Amygdala (tissue), 56 donors: ENCODE measurements around the gene PTP4A2.
A peak's percentile ranks its signal among the peaks of the same experiment; 100 is the strongest.

Experiments used
- DNase-seq, 56 donors: peaks; one replicate each; lab custom pipeline; 2025; lab: John Stamatoyannopoulos, UW

PTP4A2 gene

GRCh38 chr1:31938184-31938975 is at the start of gene PTP4A2:
Gene PTP4A2 (minus strand): TSS chr1:31938368. CDS start chr1:31919065, 19,303 bp downstream.
- peak in 55 of 56 donors; percentile 50 to 95 (median 87) for DNase-seq

DNA sequence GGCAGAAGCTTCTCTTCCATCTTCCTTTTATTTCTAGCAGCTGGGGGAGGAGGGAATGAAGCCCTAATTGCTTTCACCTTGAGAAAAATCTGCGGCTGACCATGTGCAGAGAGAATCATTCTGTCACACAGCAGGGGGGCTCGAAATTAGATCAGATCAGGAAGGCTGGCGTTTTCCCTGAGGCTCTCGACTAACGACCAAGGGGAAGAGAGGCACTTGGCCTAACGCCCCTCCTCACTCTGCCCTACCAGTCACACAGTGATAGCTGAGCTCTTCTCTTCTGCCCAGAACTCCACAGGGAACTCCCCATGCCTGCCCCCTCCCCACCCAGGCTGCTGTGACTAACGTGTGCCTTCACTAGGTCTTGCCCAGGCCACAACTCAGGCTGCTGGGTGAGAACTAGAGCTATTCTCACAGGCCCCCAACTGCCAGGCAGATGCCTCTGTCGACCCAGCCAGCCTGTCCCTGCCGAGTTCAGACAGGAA is 49.0 kb upstream of the PTP4A2 start:
- no peak for DNase-seq

GRCh38 chr1:31985430-31985829 is 47.3 kb upstream of the PTP4A2 start:
- no peak for DNase-seq

DNA sequence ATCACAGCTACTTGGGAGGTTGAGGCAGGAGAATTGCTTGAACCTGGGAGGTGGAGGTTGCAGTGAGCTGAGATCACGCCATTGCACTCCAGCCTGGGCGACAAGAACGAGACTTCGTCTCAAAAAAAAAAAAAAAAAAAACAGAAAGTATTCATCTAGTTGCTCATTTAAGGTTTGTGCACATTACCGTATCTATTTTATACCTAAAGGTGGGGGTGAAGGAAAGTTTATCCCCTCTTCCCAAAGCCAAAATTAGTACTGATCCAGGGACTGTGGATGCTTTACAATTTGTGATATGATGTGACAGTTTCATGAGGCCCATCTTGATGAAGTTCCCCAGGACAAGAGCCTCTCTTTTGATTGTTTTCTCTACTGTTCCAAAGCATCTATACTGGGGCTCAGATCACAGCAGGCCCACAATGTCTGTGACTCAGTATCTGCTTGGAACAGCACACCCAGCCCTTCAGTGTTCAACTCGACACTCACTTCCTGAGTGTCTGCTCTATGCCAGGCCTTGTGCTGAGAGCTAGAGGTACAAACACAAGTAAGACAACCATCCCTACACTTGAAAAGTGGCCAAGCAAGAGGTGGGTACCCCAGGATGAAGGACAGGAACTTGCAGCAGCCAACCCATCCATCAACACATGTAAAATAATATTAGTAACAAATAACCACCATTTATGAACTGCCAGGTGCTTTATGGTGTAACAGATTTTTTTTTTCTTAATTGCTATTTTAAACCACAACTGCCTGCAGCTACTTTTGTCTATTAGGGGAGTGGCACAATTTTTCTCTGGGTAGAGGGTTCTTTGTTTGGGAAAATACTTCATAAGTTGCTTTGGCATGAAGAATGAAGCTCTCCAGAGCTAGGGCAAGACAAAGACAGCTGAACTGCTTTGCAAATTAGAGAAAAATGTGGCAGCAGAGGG is 46.5 kb upstream of the PTP4A2 start:
- DNase-seq: no peak

- no peak for DNase-seq
Observed at GRCh38 chr1:31981972-31982371, 43.8 kb upstream of the PTP4A2 start.

DNA sequence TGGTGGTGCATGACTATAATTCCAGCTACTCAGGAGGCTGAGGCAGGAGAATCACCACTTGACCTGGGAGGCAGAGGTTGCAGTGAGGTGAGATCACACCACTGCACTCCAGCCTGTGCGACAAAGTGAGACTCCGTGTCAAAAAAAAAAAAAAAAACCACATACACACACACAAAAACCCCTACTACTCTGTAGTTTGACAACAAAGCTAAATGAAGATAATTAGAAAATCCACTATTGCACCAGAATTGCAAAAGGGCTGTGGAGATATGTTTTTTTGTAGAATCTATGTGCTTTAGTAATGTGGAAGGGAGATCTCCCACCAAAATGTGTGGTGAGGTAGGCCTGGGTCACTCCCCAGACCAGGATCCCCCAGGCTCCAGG is 43.3 kb upstream of the PTP4A2 start:
- no peak for DNase-seq

- DNase-seq: no peak
Observed at GRCh38 chr1:31980835-31981455, 42.8 kb upstream of the PTP4A2 start.

DNA sequence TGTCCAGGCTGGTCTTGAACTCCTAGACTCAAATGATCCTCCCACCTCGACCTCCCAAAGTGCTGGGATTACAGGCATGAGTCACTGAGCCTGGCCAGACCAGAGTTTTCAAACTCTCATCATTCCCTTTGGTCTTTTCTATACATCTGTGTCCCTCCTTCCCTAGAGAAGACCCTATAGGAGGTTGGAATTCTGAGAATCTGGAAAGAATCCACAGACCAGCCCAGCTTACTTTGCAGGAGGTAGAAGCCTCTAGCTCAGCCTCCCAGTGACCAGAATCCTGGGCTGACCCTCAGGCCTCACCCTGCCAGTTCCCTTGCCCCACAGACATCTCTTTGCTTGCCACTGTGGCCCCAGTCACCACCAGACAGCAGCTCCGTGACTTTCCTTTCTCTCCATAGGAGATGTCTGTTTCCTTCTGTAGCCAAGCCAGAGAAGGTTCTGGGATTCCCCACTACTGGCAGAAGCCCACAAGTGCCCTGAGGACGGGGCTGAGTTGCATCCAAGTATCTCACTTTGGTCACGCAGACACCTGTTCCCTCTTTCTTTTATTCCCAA is 40.8 kb upstream of the PTP4A2 start:
- DNase-seq: no peak

- DNase-seq: no peak
Observed at GRCh38 chr1:31977385-31978131, 39.4 kb upstream of the PTP4A2 start.

GRCh38 chr1:31976401-31976800 is 38.2 kb upstream of the PTP4A2 start:
- no peak for DNase-seq

GRCh38 chr1:31970873-31971272 is 32.7 kb upstream of the PTP4A2 start:
- no peak for DNase-seq

- no peak for DNase-seq
Observed at GRCh38 chr1:31961536-31961935, 23.4 kb upstream of the PTP4A2 start.

DNA sequence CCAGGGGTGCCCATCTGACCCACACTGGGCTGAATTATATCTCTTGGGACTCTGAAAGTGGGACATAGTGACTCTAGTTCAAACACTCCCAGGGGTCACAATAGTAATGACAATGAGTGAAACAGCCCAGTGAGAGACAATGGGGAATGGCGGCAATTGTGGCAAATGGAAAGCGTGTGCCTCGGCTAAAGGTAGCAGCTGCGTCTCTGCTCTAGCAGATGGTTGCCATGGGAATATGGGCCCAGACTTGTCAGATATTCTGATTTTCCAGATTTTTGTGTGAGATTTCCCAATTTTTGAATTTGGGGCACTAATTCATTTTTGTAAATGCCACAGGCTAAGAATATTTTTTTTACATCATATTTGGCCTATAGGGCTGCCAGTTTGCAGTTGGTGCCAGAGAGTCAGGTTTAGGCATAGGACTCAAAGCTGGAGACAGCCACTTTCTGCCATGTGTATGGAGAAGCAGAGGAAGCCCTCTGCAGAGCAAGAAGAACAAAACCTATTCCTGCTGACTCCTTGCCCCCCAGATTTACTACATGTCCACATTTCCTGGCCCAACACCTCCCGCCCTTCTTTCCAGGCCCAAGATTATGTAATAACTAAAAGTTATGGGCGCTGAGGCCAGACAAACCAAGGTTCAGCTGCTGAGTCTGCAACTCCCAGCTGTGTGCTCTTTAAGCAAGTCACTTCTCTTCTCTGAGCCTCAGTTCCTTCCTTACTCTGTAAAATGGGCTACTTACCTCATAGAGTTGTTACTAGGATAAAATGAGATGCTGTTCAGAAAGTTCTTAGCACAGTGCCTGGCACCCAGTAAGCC is 21.6 kb upstream of the PTP4A2 start:
- DNase-seq: no peak

DNA sequence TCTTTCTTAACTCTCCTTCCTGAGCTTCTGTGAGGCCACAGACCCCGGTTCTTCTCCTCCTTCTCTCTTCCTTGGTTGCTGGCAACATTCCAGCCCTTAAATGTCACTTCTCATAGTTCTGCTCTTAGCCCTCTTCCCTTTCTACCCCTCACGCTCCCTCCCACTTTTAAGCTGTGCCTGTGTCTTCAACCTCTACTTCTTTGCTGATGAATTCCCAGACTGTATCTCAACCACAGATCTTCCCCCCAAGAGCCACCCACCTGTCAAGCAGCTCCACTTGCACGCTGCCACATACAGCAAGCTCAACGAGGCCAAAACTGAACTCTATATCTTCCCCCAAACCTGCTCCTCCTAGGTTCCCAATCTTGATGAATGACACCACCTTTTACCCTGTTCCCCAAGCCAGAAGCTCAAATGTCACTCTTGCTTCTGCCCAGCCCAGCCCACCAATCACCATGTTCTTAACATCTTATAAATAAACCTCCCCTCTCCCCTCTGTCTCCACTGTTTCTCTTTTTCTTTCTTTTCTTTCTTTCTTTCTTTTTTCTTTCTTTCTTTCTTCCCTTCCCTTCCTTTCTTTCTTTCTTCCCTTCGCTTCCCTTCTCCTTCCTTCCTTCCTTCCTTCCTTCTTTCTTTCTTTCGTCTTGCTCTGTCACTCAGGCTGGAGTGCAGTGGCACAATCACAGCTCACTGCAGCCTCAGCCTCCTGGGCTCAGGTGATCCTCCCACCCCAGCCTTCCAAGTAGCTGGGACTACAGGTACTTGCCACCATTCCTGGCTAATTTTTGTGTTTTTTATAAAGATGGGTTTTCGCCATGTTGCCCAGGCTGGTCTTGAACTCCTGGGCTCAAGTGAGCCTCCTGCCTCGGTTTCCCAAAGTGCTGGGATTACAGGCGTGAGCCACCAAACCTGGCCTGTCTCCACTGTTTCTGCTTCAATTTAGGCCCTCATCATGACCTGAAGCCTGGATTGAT is 19.8 kb upstream of the PTP4A2 start:
- peak in 2 of 56 donors; percentile 13 to 21 for DNase-seq

DNA sequence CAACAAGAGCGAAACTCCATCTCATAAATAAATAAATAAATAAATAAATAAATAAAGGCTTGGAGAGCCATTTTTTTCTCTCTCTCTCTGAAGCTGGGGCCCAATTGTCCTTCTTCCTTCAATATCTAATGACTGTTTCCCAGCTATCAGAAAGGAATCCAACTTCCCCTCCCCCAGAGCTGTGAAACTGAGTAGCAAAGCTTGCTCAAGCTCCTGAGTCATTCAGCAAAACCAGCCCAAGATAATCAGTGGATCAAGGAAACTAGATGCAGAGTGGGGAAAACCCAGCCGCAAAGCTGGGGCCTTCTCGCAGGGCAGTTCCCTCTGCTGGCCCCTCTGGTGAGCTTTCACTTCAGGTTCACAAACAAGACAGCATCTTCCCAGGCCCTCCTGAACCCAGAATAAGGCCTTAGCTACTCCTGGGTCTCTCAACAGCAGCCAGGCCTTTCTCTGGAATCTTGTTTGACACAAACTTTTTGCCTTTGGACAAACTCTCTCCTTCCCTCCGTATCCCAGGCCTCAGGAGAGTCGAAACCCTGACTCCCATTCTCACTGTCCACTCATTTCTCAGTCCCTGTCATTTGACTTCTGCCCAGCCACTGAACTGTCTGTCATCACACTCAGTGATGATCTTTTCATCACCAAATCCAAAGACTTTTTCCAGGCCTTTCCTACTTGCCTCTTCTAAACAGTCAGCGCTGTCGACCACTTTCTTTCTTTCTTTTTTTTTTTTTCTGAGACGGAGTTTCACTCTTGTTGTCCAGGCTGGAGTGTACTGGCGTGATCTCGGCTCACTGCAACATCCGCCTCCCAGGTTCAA is 18.0 kb upstream of the PTP4A2 start:
- peak in 28 of 56 donors; percentile 2 to 66 (median 24) for DNase-seq

DNA sequence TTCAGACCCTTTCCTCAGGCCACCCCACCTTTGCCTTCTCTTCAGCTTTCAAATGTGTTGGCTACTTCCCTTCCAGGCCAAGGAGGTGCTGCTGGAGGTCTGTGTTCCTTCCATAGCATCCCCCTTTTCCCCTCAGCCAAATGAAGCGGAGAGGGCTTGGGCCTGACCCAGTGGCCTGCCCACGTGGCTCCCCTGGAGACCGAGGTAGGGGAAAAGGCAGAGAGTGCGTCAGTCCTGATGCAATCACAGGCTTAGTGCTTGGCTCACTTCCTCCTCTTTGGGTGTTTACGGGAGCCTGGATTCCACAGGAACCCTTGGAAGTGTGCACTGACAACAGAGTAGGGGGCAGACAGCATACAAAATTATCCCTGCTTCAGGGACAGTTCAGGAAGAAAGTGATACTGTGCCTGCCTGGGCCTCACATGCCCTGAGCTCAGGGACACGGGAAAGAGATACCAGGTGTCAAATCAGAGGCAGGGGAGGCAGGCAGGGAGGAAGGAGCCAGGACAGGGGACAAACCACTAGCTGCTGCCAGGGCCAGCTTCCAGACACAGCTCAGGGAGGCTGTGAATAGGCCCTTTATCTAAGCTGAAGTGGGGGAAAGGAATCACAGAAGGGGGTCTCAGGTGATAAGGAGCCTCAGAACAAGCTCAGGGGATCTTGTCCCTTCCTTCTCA is 16.6 kb upstream of the PTP4A2 start:
- peak in 30 of 56 donors; percentile 8 to 58 (median 31) for DNase-seq
